Stimulated activated CD4-positive, alpha-beta T cell treated with anti-CD3 and anti-CD28 coated beads, Interleukin-1b, Interleukin-23, amount 100 ng/mL, for 4 hours (primary cell): ENCODE measurements around the gene TRAPPC5.

Experiments used
- DNase-seq, 2 donors: peaks; one replicate each; pipeline ENCODE4 v3.0.0-alpha.2; 2020; ENCODE audit warnings: low read depth in 2 of 2

Gene TRAPPC5

DNA sequence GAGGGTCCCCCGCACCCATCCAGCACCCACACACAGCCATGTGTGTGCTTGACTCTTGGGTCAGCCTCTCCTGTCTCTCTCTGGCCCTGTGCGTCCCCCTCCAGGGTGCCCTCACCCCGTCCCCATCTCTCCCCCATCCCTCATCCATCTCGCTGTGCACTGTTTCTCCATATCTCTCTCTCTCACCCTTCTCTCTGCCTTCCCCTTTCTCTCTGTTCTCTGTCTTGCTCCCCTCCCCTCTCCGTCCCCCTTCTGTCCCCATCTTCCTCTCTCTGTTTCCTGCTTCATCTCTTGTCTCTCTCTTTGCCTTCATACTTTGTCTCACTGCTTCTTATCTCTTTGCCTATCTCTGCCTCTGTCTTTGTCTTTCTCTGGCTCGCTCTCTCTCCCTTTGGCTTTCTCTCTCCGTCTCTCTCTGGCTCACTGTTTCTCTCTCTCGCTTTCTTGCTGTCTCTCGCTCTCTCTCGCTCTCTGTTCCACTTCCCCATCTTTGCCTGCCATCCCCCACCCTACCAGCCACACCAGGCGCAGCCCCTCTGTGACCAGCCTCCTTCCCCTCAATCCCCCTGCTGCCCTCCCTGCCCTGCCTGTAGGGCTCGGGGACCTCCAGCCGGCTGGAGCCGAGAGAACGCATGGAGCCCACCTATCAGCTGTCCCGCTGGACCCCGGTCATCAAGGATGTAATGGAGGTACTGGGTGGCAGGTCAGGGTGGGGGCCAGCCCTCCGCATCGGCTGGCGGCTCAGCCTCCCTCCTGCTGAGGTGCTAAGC, 34.8 kb upstream of the TRAPPC5 start:
- DNase-seq, result no peak

DNA sequence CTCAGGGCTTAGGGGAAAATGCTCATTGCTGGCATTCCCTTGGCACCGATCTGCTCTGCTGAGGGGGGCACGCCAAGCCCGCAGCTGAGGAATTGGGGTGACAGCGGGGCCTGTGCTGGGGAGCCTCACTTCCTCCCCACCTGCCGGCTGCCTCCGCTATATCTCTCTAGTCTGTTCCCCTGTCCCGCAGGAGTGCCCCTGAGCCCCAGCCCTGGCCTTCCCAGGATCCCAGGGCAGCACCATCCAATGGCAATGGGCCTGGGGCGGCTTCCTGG, 34.3 kb upstream of the TRAPPC5 start:
- no peak for DNase-seq

DNA sequence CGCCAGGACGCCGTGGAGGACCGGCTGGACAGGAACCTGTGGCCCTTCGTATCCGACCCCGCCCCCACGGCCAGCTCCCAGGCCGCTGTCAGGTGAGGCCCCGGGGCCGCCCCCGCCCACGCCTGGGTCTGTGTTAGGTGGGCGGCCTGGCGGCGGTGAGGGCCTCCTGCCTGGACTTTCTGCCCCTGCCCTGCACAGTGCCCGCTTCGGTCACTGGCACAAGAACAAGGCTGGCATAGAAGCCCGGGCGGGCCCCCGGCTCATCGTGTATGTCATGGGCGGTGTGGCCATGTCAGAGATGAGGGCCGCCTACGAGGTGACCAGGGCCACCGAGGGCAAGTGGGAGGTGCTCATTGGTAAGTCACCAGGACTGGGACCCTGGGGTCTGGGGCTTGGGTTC, 33.5 kb upstream of the TRAPPC5 start:
- DNase-seq, result no peak

DNA sequence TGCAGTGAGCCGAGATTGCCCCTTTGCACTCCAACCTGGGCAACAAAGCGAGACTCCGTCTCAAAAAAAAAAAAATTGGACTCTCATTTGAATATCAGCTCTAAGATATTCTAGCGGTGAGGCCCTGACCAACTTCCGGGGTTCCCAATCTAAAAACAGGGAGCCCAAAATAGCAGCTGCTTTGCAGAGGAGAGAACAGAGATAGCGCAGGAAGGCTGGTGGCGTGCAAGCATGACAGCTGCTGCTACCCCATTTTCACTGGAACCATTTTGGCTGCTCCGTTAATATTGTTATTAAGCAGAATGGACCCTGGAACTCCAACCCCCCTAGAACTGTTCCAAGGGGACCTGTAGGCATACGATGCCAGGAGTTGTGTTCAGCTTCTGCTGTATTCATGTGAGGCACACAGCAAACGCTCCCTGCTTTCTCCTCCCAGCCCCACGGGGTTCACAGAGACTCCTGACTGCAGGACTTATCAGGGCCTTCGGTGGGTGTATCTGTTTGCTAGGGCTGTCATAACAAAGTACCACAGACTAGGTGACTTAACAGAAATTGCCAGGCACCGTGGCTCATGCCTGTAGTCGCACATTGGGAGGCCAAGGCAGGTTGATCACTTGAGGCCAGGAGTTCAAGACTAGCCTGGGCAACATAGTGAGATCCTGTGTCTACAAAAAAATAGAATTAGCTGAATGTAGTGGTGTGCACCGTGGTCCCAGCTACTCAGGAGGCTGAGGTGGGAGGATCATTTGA, 32.2 kb upstream of the TRAPPC5 start:
- no peak for DNase-seq

DNA sequence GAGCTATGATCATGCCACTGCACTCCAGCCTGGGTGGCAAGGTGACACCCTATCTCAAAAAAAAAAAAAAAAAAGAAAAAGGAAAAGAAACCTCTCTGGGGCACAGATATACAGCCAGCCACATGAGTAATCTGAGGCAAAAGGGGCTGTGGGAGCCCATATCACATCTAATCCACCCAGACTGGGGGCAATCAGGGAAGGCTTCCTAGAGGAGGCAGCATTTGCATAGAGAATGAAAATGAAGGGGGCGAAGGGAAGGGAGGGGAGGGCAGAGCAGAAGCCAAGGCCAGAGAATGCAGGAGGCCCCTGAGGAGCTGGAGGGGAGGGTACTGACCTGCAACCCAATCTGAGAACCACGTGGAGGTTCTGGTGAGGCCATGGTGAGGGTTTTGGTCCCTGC, 30.5 kb upstream of the TRAPPC5 start:
- DNase-seq, result no peak

DNA sequence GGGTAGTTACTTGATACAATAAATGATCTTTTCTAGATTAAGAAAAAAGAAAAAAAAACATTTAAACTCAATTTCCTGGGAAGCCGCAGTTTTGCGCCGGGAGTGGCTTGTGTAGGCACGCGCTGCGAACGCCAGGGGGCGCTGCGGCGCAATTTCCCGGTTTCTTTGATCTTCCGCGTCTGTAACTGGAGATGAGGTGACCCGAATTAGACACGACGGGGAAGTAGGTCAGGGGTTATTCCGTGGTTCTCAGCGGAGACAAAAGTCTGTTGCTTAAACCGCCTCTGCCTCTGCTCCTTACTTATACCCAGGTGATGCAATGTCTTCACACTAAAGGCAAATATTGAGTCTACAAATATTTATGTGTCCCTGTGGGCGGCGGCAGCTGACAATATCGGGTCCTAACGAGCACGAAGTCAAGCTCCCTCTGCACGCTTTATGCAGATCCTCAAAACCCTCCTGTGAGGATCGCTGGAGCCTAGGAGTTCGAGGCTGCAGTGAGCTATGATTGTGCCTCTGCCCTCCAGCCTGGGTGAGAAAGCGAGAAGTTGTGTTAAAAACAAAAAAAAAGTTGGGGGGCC, 28.5 kb upstream of the TRAPPC5 start:
- DNase-seq, result peak; percentile 83 to 86

DNA sequence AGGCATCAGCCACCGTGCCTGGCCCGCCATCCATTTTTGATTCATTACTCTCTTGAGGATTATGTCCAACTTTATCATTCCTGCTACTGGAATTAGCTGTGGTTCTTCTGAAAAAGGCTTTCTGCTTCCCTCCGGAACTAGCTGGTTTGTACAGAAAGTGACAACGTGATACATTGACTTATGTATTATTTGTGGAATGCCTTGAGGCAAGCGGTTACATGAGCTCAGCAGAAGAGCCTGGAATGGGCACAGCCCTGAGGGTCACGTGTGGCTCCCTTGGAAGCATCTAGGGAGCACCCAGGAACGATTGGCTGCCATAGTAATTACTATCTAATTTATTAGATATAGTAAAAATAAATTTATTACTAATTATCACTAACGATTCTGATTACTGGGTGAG, 26.2 kb upstream of the TRAPPC5 start:
- DNase-seq, result no peak

DNA sequence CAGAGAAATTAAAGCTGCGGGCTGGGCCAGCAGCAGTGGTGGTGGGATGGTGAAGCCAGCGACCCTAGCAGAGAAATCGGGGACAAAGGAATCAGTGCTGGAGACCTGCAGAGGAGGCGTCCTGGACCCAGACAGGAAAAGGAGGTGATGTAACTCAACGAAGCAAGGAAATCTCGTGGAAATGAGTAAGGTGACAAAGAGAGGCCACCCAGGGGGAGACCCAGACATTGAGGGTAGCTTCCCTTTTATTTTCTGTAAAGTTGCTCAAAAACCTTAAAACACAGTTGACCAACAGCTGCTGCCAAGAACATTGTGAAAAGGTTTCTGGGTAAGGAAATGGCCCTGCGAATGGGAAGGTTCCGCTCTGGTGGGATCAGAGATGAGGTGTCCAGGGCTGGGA, 25.1 kb upstream of the TRAPPC5 start:
- no peak for DNase-seq

DNA sequence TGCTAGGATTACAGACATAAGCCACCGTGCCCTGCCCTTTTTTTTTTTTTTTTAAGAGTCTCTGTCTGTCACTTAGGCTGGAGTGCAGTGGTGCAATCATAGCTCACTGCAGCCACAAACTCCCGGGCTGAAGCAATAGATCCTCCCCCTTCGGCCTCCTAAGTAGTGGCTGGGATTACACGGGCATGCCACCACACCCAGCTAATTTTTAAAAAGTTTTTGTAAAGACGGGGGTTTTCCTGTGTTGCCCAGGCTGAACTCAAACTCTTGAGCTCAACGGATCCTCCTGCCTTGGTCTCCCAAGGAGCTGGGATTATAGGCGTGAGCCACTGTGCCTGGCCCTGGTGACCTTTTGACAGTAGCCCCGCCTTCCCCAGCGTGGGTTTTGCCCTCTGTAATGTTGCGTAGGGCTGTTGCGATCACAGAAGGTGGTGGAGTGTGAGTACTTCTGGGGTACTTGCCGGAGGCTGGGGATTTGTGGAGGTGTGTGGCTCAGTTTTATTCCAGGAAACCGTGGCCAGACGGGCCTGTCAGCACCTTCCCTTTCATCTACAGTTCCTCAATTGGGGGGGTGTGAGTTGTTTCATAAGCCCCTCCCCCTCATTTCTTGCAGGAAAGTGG, 23.4 kb upstream of the TRAPPC5 start:
- DNase-seq, result no peak

DNA sequence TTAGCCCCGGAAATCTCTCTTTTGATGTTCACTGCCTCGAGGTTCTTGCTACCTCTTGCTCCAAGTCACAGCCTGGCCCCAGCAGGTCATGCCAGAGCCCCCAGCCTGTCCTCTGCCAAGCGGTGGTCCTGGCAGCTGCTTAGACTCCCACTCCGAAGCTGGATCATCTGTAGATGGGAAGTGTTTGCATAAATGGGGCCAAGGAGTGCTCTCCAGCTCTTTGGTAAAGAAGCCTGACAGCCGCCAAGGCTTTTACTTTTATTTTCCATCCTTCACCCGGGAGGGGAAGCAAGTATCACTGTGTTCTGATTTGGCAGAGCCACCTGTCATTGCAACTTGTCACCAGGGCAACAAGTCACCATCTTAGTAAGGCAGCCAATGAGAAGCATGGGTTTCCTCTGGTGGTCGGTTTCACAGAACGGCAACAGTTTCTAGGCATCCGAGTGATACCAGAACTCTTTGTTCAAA, 22.4 kb upstream of the TRAPPC5 start:
- no peak for DNase-seq

DNA sequence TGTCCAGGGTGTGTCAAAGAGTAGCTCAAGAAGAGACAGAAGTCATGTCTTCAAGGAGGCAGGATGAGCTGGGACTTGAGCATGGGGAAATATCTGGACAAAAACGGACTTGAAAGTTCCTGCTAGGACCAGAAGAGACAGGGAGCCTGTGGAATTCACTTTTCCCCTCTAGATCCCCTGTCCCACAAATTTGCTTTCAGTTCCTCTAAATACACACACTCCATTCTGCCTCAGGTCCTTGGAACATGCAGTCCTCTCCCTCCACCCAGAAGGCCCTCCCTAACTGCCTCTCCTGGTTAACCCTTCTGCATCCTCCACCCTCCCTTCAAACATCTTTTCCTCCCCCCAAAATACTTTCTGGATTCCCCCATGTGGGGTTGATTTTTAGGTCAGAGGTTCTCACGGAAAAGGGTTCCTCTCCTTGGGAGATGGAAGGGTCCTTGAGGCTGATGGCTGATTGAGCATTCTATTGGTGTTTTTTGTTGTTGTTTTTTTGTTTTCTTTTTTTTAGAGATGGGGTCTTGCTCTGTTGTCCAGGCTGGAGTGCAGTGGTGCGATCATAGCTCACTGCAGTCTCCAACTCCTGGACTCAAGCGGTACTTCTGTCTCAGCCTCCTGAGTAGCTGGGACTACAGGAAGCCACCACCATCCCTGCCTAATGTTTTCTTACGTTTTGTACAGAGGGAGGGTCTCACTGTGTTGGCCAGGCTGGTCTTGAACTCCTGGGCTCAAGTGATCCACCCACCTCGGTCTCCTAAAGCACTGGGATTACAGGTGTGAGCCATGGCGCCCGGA, 18.7 kb upstream of the TRAPPC5 start:
- no peak for DNase-seq

DNA sequence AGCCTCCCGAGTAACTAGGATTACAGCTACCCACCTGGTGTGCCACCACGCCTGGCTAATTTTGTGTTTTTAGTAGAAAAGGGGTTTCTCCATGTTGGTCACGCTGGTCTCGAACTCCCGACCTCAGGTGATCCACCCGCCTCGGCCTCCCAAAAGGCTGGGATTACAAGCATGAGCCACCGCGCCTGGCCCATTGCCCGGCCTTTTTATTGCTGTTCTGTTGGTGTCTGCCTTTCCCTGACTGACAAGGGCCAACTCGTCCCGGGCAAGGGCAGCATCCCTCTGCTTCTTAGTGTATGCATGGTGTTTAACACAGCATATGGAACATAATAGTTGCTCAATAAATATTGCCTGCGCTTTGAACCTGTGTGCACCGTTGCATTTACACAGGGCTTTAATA, 18.0 kb upstream of the TRAPPC5 start:
- DNase-seq, result no peak

DNA sequence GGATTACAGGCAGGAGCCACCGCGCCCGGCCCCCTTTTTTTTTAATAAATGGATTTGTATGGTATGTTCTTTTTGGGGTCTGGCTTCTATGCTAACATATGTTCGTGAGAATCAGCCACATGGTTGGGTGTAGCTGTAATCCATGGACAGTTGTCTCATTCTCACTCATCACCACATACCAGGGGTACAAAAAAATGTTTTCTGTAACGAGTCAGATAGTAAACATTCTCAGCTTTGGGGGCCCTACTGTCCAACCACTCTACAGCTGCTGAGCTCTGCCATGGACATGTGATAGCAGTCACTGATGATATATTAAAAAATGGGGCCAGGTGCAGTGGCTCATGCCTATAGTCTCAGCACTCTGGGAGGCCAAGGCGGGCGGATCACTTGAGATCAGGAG, 16.9 kb upstream of the TRAPPC5 start:
- no peak for DNase-seq

DNA sequence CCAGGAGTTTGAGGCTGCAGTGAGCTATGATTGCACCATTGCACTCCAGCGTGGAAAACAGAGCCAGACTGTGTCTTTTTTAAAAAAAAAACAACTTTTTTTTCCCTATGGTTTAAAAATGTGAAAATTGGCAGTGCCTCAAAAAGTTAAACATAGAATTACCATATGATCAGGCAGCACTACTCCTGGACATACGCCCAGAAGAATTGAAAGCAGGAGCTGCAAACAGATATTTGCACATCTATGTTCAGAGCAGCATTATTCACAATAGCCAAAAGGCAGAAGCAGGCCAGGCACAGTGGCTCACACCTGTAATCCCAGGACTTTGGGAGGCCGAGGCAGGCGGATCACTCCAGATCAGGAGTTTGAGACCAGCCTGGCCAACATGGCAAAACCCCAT, 15.6 kb upstream of the TRAPPC5 start:
- DNase-seq, result no peak

DNA sequence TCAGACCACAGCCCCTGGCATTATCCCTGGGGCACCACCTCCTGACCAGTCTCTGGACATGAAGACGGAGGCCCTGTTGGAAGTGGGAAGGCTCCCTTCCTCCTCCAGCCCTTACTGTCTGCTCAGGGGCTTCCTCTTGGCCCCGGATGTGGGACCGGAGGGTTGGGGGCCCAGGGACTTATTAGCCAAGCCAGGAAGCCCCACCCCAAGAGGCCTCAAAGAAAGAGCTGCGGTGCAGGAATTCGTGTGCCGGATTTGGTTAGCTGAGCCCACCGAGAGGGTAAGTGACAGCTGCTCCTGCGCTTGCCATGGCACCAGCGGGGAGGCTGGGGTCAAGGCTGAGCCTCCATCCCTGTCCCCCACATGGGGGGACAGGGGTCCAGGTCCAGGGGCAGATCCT, 11.8 kb upstream of the TRAPPC5 start, which contains the start of gene RETN:
Gene RETN (plus strand): TSS at position 208 of the 400 bp plus-strand sequence. CDS start 278 bp downstream, outside the sequence.
- DNase-seq, result no peak

DNA sequence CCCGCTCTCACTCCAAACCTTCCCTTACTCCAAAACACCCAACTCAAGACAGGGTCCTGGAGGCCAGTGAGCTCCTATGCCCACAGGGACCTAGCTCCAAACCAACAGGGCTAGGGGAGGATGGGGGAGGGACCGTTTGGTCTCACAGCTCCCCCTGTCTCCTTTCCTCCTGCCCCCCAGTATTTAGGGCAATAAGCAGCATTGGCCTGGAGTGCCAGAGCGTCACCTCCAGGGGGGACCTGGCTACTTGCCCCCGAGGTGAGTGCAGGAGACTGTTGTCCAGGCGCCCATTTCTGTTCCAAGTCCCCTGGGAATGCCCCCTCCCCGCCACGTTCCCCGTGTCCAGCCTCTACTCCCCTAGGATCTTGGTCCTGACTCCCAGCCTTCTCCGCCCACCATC, 11.0 kb upstream of the TRAPPC5 start:
- DNase-seq, result no peak

DNA sequence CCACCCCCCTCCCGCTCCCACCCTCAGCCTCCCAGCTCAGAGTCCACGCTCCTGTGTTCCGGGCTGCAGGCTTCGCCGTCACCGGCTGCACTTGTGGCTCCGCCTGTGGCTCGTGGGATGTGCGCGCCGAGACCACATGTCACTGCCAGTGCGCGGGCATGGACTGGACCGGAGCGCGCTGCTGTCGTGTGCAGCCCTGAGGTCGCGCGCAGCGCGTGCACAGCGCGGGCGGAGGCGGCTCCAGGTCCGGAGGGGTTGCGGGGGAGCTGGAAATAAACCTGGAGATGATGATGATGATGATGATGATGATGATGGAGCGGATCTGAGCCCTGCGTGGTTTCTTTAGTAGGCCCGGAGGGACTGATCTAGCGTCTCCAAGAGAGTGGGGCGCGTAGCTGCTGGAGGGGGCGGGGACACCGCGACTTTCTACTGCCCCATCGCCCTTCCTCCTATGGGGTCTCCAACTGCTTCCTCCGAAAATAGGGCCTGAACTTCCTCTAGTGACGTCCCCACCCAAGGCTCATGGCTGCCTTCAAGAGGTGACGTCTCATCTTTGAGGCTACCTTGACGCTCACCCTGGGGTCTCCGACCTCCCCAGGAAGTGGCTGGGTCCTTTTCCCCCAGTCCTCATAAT, 10.4 kb upstream of the TRAPPC5 start:
- DNase-seq, result no peak

DNA sequence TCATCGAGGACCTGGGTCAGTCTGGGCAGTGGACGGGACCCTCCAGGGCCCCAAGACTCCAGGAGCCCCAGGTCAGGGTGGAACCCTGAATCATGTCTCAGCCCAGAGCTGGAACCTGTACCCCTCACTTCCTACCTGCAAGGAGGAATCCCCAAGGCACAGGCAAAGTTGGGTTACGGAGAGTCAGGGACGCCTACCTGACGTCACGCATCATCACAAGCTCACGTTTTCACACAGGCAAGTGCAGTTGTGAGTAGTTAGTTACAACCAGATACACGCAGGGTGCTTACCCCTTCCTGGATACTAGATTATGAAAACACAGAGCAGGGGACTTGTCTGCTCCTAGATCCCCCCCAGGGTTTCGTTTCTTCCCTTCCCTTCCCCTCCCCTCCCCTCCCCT, 9.8 kb upstream of the TRAPPC5 start:
- DNase-seq, result no peak

DNA sequence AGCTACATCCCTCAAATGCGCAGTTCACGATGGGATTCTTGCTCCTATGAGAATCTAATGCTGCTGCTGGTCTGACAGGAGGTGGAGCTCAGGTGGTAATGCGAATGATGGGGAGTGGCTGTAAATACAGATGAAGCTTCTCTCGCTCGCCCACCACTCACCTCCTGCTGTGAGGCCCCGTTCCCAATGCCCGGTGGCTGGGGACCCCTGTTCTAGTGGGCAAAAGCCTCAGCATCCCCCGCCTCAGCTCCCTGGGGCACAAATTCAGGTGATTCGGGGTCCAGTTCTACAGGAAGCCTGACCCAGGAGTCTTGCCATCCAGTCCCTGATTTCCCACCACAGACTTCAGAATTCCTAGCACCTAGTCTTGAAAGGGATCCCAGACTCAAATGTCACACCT, 8.1 kb upstream of the TRAPPC5 start:
- DNase-seq, result no peak

DNA sequence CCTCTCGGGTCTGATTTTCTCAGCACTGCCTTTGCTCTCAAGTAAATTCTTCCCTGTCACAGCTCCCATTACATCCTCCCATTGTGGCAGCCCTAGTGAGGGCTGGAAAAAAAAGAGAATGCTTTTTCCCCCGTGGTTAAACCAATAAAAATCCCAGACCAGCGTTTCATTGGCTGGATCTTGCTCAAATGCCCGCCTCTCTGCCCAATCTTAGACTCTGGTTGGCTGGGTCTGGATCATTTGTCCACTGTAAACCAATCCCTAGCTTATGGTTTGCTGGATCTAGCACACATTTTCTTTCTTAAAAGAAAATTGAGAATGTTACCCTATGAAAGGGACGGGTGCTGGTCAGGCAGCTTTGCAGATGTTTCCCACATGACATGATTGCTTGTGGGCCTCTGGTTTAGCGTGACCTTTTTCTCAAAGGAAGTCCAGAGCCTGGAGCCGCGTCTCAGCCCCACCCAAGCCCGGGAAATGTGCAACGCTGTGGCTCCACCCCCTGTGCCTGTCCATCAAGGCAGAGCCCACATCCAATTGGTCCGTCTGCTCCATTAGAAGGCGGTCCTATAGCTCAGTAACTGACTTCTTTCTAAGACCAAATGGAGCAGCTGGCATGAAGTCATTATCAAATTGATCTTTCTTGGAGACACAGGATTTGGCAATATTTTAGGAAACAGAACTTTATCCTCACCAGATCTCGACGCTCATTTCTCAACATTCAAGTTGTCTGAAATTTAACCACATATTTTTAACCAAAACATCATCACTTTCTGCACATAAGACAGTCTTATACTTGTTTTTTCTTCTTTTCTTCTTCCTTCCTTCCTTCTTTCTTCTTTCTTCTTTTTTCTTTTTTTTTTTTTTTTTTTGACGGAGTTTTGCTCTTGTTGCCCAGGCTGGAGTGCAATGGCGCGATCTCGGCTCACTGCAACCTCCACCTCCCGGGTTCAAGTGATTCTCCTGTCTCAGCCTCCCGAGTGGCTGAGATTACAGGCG, 6.3 kb upstream of the TRAPPC5 start:
- no peak for DNase-seq
